MM.1S (cell line): Measurements from ENCODE around the gene CIBAR2.

Source experiments
- CTCF ChIP-seq: fragments of 300-600 bp; sonication (generic); IDR thresholded peaks from 2 replicates; pipeline ENCODE4 v1.5.1; 2016; ENCODE audit warnings: antibody characterized with exemption, low read length, mixed read lengths
- EZH2 ChIP-seq: fragments of 300-600 bp; sonication (generic); optimal IDR thresholded peaks from 2 replicates; pipeline ENCODE3; 2017; ENCODE audit warnings: low read depth, mild to moderate bottlenecking, antibody characterized with exemption, low read length, mixed read lengths

DNA sequence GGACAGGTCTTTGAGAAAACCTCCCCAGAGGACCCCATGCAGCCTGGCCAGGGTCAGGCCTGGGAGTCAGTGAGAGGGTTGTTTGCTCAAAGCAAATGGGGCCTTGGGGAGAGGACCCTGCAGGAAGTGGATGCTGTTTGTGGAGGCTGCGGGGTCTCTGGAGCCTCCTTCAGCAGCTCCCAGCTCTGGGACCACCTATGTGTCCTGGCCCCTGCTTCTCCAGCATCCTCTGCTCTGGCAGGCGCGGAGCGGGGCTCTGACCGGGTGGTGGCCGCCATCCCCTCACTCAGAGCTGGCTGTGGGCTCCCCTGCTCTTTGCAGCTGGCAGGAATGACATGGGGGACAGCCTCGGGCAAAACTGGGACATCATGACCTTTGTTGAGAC is 29.8 kb upstream of the CIBAR2 start:
- no peak for TF ChIP-seq CTCF
- TF ChIP-seq EZH2 = no peak
